Measurements from ENCODE around the gene HKDC1.
"Not testable (repeated sequence)": the region's sequence is repeated elsewhere in the genome, so short reads cannot be mapped to it uniquely, and the experiment has no call there.

The HKDC1 gene

DNA sequence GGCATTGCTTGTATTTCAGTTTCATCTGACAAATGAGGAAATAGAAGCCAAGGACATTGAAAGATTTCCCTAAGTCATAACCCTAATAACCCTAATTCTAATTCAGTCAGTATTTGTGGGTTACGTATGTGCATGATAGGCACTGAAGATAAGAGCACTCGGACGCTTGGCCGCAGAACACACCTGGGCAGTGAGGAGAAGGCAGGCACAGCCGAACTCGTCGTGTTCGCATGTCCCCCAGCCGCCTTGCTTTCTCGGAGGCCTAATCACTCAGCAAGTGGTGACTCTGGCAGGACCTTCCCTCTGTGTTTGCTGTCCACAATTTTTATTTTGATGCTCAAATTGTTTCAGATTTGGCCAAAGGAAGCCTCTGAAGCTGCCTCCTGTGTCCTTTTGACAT, 23.7 kb downstream of the HKDC1 start:
- DNase-seq: no peak

DNA sequence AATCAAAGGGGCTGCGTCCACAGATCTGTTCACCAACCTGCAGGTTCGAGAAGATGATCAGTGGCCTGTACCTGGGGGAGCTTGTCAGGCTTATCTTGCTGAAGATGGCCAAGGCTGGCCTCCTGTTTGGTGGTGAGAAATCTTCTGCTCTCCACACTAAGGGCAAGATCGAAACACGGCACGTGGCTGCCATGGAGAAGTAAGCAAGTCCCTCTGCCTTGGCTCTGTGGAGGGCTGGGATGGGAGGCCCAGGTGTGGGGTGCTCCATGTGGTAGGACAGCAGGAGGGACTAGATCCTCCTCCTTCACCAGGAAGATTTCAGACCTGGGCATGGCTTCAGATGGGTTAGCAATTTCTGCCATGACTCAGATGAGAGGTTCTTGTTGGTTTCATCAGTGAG, 25.9 kb downstream of the HKDC1 start:
- DNase-seq: no peak

- DNase-seq: no peak
Observed at GRCh38 chr10:69246581-69247312, 26.6 kb downstream of the HKDC1 start.

- DNase-seq: no peak
Observed at GRCh38 chr10:69247313-69247710, 27.2 kb downstream of the HKDC1 start.

DNA sequence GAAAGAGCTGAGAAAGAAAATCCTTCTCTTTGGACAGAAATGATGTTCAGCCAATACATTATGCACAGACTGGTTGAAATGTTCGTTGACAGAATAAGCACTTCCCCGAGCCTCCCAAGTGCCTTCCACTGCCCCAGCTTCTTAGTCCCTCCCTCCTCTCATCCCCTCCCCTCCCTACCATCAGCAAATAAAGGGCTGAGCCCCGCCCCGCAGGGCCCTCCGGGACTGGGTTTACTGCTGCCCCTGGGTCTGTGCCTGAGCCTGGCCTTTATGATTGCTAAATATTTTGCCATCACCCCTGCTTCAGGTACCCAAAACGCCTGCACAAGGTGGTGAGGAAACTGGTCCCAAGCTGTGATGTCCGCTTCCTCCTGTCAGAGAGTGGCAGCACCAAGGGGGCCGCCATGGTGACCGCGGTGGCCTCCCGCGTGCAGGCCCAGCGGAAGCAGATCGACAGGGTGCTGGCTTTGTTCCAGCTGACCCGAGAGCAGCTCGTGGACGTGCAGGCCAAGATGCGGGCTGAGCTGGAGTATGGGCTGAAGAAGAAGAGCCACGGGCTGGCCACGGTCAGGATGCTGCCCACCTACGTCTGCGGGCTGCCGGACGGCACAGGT, 28.1 kb downstream of the HKDC1 start:
- no peak for DNase-seq

DNA sequence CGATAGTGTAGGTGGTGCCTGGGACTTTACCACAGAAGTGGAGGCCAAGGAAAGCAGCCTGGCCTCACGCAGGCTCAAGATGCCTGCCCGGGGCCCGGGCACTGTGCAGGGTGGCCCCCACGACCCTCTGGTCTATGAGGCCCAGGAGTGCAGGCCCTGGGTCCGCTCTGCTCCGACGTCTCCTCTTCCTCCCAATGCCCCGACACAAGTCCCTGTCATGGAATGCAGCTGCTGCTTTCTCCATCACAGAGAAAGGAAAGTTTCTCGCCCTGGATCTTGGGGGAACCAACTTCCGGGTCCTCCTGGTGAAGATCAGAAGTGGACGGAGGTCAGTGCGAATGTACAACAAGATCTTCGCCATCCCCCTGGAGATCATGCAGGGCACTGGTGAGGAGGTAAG, 29.9 kb downstream of the HKDC1 start:
- no peak for DNase-seq

DNA sequence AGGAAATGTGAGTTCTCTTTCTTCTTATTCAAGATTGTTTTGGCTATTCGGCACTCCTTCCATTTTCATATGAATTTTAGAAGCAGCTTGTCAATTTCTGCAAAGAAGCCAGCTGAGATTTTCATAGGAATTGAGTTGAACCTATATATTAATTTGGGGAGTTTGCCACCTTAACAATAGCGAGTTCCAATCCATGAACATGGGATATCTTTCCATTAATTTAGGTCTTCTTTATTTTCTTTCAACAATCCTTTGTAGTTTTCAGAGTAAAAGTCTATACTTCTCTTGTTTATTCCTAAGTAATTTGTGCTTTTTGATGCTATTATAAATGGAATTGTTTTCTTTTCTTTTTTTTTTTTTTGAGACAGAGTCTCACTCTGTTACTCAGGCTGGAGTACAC, 31.3 kb downstream of the HKDC1 start:
- not testable (repeated sequence) for DNase-seq

DNA sequence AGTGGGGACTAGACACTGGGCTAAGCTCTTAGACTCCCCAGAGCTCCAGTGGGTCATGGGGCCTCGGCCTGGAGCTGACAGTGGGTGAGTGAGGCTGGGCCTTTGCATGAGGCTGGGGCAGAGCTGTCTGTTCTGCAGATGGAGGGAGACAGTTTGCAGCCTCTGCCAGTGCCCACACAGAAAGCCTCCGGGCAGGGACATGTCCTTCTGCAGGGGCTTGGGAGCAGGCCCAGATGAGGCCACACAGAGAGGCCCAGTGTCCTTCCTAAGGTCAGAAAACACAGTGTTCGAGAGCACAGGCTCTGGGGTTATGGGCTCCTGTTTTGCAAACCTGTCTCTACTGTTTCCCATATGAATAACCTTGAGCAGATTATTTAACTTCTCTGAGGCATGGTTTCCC, 33.0 kb downstream of the HKDC1 start:
- DNase-seq: no peak

GRCh38 chr10:69254877-69255276, 34.7 kb downstream of the HKDC1 start:
- DNase-seq: no peak

DNA sequence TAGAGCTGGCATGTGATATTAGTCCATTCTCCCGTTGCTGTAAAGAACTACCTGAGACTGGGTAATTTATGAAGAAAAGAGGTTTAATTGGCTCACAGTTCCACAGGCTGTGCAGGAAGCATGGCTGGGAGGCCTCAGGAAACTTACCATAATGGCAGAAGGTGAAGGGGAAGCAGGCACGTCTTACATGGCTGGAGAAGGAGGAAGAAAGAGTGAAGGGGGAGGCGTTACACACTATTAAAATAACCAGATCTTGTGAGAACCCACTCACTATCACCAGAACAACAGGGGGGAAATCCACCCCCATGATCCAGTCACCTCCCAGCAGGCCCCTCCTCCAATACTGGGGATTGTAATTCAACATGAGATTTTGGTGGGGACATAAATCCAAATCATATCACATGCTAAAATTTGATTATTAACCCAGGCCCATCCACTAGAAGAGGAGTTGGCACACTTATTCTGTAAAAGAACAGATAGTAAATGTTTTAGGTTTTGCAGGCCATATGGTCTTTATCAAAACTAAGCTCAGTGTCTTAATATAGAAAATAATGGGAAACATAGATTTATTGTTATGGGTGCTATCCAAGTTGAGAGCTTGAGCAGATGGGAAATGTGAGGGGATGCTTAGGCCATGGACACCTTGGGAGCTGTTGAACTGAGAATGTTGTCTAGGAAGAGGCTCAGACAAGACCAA, 39.6 kb downstream of the HKDC1 start:
- no peak for DNase-seq

DNA sequence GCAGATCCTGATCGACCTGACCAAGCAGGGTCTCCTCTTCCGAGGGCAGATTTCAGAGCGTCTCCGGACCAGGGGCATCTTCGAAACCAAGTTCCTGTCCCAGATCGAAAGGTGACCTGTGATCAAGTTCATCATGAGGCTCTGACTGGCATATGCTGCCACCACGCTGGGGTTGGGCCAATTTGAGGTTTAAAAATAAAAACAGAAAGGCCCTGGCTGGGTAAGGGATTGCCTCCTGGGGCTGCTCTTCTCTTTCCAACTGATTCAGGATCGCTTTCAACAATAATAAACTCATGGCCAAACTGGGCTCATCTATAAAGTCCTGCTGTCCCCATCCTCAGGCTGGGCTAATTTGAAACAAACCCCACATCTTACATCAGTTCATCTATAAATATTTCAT, 41.1 kb downstream of the HKDC1 start:
- DNase-seq: no peak

DNA sequence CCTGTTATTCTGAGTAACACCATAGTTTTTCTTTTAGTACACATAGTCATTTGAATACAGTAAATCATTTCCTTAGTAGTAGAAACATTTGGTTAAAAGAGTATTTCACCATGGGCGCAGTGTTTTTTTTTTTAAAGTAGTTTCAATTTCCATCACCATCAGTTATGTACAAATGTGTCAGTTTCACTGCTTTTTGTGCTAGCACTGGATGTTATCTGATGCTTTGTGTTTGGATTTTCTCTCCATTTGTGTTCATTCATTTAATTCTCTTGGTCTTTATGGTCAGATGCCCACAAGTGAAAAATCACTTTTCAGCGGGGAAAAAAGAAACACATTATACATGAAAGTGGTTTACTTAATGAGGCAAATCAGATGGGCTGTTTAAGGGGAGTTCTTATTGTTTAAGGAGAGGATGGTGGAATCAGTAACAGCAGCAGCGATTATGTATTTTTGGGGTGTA, 42.2 kb downstream of the HKDC1 start:
- no peak for DNase-seq

GRCh38 chr10:69265521-69265920, 45.4 kb downstream of the HKDC1 start:
- DNase-seq: no peak

DNA sequence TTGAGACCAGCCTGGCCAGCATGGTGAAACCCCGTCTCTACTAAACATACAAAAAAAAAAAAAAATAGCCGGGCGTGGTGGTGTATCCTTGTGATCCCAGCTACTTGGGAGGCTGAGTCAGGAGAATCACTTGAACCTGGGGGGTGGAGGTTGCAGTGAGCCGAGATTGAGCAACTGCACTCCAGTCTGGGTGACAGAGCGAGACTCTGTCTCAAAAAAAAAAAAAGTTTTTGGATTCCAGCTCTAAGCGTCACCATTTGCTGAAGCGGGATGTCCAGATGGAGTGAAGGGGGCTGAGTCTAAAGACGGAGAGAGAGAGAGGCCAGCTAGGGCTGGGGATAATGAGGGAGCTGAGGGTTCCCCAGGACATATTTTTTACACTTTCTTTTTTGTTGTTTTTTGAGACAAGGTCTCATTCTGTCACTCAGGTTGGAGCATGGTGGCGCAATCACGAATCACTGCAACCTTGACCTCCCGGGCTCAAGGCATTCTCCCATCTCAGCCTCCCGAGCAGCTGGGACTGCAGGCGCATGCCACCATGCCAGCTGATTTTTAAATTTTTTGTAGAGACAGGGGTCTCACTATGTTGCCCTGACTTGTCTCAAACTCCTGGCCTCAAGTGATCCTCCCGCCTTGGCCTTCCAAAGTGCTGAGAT, 48.8 kb downstream of the HKDC1 start:
- DNase-seq: no peak

GRCh38 chr10:69269761-69270160, 49.6 kb downstream of the HKDC1 start:
- DNase-seq: no peak

DNA sequence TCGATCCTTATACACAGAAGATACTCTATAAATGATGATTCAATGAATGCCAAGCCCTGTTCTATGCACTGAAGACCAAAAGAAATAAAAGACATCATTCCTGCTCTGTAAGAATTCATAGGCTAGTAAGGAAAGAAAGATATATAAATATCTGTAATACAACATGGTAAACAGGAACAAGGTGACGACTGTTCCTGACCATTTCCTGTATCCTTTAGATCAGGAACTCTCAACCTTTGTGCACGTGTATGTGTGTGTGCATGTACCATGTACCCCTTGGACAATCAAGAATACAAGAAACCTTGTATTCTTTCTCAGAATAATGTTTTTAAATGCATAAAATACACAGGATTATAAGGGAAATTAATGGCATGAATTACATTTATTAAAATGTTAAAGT, 50.9 kb downstream of the HKDC1 start:
- DNase-seq: no peak

GRCh38 chr10:69272624-69273023, 52.5 kb downstream of the HKDC1 start:
- no peak for DNase-seq

DNA sequence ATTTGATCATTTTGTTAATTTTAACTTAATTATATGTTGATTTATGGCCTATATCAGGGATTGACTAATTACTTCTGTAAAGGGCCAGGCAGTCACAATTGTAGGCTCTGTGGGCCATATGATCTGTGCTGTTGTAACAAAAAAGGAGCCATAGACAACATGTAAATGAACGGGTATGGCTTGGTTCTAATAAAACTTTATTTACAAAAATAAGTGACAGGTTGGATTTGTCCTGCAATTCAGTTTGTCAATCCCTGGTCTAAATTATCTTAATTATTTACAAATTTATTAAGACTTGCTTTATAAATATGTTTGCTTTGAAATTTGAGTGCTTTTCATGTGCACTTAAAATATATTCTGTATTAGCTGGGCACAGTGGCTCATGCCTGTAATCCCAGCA, 55.3 kb downstream of the HKDC1 start:
- no peak for DNase-seq

DNA sequence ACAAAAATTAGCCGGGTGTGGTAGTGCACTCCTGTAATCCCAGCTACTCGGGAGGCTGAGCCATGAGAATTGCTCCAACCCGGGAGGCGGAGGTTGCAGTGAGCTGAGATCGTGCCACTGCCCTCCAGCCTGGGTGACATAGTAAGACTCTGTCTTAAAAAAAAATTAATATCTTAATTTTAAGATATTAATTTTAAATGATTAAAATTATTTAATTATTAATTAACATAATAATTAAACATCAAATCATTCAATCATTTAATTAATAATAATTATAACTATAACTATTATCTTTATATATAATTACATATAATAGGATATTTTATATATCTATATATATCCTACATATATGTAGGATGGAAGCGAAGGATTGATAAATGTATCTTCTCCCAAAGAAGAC, 56.4 kb downstream of the HKDC1 start:
- DNase-seq: no peak

DNA sequence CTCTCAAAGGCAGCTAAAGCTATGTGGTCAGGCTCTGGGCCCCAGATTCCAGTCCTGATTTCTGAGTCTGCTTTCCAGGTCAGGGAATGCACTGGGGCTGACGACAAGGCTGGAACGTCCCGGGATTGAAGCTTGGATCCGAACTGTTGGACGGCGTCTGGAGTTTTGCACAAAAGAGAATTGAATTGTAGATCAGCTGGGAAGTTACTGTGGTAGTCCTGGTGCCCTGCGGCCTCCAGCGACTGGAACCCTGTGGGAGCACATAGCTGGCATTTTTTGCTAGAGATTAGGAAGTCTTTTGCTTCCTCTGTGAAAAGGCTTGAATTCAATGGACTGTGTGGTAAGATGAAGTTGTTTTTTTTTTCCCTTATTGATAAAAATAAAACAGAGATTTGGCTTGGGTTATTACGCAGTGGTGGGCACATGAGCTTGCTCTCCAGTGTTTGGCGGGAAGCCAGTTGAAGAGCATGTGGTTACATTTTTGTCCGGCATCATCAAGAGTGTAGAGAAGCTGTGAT, 58.4 kb downstream of the HKDC1 start, which contains the start of gene HK1:
HK1 (plus strand) TSS at position 51 of the 518 bp plus-strand sequence.
- no peak for DNase-seq

GRCh38 chr10:69279110-69279509, 59.0 kb downstream of the HKDC1 start:
- no peak for DNase-seq

DNA sequence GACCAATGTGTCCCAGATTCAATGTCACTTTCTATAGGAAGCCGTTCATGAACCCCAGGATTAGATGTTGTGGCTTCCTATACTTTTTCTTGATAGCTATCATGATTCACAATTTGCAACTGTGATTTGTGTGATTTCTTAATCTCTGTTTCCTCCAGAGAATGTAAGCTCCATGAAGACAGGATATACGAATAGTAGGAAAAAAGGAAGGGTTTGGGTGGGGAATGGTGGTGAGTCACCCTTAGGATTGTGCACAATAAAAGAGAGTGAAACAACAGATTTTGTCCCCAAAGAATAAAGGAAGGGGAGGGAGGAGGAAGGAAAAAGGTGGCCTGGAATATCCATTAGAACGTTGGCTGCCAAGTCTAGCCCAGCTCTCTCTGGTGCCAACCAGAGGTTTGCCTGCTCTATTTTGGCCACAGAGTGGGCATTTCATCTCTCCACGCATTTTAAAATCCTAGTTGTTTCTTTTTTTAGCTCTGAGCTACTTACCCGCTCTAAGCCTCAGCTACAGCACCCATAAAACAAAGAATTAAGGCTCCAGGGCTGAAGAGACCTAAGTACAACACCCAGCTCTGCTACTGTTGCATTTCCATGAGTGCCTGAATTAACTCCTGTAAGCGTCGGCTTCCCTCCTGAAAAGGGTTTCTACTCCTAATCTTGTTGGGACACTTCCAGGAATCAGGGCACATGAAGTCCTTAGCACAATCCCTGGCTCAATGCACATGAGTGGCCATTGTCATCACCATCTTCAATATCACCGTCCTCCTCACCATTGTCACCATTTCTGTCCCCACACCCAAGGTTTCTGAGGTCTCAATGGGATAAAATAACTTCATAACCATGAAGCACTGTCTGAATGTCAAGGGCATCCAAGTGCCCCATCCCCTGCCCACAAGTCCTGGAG, 61.6 kb downstream of the HKDC1 start:
- DNase-seq: no peak

Data from NCI-H524 (cell line).